CD4-positive, alpha-beta T cell treated with Interleukin-4 for 4 hours (primary cell): ENCODE data around the gene SWT1.
"Not testable (repeated sequence)": the region's sequence is repeated elsewhere in the genome, so short reads cannot be mapped to it uniquely, and the experiment has no call there.

Source experiments
- DNase-seq: peaks from one replicate; pipeline ENCODE4 v3.0.0-alpha.2; 2020

SWT1 gene

DNA sequence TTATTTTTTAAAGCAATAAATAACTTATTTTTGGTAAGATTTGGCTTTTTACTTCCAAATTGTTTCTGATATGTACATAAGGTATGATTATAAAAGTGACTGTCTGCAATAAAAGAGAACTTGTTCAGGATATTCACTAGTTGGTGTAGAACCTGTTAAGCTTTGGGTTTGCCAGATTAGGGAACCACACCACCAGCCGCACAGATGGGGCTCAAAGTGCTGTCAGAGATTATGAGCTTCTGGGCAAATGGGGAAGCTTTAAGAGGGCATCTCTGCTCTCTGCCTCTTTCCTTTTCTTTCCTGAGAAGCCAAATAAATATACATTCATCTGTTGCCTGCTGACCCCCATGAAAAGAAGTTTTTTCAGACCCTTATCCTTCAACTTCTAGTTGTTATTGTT is 134.7 kb downstream of the SWT1 start:
- DNase-seq = no peak

DNA sequence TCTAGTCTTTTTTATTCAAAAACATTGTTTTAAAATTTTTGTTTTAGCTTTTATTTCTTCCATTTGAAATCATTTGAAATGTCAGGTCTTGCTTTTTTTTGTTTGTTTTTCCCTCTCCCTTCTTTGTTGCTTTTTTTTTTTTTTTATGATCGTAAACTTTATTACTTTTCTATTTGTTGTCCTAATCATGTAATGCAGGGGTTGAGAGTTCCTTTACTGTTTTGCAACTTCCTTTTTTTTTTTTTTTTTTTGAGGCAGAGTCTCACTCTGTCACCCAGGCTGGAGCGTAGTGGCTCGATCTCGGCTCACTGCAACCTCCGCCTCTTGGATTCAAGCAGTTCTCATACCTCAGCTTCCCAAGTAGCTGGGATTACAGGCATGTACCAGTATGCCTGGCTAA is 135.3 kb downstream of the SWT1 start:
- DNase-seq = no peak

DNA sequence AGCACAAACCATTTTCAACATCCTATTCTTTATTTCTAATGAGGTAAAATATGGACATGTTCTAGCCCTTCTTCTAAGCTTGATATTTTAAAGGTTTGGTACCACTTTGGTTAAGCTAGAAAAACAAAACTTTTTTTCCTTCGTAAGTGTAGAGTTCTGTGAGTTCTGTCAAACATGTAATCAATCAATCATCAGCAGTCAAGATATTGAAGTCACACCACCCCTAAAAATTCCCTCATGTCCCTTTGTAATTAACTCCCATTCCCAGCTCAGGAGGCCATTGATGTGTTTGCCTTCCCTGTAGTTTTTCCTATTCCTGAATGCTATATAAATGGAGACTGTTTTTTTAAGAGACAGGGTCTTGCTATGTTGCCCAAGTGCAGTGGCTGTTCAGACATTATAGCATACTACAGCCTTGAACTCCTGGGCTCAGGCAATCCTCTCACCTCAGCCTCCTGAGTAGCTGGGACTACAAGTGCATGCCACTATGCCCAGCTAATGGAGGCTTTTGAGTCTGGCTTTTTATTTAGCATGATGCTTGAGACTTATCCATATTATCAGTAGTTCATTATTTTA is 137.1 kb downstream of the SWT1 start:
- no peak for DNase-seq

DNA sequence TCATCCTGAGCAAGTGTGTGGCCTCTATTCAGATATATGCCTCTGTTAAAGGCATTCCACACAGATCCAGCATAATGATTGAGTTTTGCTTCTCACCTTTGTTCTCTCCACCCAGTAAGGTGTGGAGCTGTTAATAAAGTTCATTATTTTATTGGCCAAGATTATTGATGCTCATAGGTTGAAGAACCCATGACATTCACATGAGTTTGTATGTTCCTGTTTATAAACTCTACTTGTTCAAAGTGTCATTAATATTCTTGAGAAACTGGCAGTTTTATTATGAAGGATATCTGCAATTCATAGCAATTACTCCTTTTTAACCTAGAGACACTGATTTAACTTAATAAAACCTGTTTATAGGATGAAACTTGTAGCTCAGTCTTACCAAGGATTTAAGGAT is 138.1 kb downstream of the SWT1 start:
- DNase-seq = no peak

DNA sequence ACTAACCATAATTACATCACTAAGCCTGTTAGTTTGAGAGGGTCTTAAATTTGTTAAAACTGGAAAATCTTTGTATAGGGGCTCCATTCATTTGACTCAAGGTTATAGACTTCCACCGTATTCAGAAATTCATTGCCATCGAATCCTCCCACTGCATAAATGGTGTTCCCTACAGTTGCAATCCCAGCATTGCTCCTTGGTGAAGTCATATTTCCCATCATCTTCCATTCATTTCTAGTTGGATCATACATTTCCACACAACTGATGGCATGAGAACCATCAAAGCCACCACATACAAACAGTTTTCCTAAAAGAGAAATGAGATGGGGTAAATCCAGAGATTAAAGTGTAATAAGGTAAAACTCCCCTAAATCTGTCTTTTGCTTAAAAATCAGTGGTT is 141.0 kb downstream of the SWT1 start:
- DNase-seq = no peak

DNA sequence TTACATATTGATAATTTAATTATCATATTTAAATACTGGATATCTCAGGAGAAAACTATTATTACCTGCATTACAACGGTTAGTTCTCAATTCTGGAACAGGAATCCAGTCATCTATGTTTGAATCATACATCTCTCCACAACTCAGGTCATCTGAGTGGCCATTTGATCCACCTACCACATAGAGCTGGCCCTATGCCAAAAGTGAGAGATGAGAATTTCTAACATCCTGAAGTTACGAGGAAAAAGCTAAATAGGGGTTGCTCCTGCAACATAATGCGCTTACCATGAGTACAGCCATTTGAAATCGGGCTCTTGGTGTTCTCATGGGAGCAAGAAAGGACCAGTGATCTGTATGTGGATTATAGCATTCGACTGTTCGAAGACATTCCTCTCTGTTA is 143.2 kb downstream of the SWT1 start:
- no peak for DNase-seq

DNA sequence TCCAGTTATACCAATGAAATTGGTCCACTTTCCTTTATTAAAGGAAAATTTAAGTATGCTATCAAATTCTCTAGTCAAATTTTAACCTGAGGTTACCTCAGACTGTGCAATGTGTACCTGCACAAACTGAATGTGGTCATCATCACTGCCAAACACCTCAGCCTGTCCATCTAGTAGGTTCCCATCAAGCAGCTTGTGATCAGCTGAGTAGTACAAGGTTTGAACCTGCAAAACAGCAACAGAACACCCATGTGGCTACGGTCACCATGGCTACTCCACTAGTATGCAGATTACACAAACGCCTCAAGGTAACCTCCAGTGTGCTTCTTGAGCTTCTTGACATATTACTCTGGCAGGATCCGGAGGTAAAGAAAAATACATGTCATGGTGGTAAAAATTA is 148.5 kb downstream of the SWT1 start:
- no peak for DNase-seq

DNA sequence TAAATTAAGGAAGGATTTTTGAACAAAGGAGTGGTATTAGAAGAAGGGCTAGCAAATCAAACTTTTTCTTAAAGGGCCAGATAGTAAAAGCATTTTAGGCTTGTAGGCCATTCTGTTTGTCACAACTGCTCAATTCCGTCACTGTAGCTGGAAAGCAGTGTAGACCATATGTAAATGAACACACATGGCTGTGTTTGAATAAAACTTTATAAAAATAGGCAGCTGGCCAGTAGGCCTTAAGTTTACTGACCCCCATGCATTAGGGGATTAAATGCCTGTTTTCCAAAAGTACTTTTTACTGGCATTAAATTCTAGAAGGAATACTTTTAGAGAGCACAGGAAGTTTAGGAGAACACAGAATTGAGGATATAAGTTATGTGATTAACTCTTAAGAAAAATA is 151.2 kb downstream of the SWT1 start:
- no peak for DNase-seq

DNA sequence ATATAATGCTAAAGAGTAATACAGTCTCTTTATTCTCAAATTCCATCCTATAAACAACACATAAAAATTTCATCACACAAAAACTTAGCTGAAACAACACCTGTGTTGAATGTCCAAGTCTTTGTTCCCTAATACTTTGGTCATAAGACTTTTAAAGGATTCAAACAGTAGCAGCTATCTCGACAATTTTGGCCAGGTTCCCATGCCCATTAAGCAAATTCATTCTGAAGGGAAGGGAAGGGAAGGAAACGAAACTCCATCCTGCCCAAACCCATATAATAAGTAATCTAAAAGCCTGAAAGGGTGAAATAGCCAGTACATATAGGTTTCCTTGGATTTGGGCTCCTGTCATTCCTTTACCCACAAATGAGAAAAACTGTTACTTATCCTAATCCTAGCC is 152.6 kb downstream of the SWT1 start:
- no peak for DNase-seq

DNA sequence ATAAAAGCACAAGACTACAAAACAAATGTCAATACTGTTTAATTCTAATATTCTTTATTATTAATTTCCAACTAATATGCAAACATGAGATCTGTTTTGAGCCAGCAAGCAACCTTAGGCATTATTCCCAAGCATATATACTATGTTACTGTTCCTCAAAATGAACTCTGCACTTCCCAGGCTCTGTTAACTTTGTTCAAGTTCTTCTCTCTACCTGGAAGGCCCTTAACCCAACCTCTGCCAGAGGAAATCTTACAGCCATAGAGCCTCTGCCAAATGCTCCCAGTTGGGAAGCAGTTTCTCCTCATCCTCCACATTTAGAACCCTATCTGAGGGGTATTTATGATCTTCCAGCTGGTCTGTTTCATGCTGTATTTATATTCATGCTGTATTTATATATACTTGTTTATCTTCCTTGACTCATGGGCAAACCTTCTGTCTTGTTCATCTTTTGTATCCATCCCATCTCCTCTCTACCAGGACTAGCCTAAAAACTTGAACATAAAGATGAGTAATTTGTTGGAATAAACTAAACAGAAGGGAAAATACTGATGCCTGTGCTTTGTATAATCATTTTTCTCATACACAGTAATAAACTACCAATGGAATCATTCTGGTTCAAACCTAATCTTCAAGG is 154.7 kb downstream of the SWT1 start:
- no peak for DNase-seq

DNA sequence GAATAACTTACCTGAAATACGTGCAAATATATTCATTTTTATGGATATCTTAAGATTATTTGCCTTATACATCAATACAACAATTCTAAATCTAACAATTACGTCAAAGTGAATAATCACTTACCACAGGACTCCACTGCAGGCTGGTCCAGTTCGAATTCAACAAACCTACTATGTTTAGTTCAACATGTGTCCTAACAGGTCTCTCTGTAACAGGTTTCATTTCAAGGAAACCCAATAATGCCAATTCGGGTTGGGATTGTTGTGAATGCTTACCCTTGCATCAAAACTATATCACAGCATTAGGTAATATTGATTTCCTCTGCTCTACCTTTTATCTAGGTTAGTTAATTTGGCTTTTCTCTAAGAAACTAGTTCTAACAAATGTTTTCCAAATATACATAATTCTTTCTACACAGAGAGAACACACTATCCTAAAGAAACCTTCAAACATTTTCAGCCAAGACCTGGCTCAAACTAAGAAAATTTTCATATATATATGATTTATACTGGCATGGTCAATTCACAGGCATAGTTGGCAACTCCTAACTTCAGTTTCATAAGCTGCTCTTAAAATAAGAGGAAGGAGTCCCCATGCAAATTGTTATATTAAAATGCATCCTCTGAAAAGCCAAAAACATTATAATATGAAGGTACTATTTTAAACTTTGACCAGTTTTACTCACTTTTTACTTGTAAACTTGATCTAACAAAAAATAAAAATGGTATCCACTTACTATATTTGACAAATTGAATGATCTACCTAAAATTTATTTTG is 155.6 kb downstream of the SWT1 start:
- no peak for DNase-seq

DNA sequence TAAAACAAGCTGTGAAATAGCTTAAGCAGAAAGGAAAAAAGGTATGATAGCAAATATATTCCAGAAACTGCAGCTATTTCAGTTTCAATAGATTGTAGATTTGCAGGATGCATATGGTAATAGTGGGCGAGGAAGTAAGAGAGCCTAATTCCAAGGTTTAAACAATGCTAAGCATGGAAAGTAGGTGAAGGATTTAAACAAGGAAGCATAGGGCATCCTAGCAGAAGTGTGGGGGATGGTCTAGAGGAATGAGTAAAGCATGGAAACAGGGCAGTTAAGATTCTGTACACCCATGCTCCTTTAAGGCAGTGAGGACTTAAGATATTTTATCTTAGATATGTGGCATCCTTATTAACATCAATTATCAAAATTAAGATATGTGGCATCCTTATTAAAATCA is 157.4 kb downstream of the SWT1 start:
- no peak for DNase-seq

DNA sequence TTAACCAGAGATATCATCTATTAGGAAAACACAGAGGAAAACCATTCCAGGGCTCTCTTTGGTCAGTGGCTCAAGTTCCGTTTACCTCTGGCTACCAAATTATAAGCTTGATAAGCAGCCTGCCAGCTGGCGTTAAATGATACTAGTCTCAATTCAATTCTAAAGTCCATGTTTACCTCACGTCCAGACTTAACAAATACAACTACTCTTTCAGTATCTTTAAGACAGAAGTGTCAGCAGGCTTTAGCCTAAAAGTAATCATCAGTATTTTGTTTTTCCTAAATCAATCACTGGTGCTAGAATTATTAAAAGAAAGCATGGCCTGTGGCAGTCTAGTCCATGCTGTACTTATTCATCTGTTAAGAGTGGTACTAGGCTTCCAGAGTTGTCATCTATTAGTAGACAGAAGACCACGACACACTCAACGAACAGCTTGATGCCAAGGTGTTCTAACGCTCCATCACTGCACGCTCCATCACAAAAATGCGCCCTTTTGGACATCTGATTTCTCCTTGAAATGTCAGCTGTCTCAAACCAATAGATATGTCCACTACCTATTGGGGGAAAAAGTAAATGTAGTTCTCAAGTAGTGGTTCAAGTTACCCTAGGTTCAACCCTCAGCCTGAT is 158.6 kb downstream of the SWT1 start:
- no peak for DNase-seq

DNA sequence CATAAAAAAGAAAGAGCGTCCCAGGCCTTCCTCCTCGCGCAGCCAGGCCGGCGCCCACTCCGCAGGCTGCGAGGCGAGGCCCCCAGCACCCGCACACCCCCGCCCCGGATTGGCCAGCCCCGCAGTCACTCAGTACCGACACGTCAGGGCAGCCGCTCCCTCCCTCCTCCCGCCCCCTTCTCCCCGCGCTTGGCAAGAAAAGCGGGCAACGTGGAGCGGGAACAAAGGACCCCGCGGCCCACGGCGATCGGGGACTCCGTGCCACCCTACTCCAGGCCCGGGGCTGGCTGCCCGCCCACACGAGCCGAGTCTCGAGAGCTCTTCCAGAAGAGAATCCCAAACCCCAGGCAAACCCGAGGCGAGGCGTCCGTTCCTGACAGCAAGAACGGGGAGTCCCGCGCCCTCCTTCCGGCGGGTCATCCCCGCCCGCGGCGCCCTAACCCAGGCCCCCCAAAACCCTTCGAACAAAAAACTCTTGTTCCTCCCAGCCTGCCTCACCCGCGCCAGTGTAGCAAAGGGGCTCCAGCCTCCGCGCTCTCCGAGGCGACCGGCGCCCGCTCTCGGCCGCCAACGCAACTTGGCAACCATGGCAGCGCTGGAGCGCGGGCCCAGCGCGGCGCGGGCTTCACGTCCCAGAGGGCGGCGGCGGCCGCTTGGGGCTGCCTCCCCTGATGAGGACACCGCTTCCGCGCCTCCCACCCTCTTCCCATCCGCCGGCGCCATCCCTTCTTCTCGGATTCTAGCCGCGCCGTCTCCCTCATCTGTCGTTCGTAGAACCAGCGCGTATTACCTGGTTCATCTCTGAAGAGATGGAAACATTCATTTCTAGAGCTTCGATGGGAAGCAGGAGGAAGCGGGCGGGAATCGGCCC is 159.4 kb downstream of the SWT1 start:
- DNase-seq = peak; percentile 91

DNA sequence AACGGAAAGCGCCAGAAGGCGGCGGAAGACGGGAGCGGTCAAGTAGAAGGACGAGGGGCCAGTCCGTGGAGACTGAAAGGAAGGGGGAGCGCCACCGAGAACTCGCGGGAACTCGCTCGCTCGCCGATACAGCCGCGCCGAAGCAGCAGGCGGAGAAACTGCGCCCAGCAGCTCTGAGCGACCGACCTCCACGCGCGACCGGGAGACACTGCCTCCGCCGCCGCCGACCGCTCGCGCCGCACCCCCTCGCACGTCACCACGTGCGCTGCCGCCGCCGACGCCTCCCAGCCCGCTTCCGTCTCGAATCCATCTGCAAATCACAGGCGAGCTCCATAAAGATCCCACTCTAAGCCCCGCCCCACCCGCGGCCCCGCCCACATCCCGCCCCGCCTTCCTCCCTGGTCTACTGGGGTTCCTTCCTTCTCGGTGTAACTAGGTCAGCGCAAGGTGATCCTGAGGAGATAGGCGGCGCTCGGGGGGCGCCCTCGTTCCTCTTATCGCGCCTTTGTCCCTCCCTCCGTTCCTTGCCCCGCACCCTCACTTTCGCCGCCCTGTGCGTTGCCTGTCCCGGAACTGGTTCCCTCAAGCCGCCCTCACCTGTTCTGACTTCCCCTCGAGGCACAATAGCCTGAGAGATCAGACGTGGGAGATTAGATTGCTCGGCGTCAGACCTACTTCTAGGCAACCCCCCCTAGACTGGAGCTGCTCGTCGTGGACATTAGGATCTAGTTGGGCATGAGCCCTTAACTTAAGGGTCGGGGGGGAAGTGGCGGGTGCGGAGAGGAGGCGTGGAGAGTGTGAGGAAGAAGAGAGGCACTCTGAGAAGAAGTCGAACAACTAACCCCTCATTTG is 160.3 kb downstream of the SWT1 start, which contains the start of gene IVNS1ABP:
Gene IVNS1ABP (minus strand): TSS at position 210 of the 852 bp plus-strand sequence. CDS start 7,750 bp downstream, outside the sequence.
- peak; percentile 98 for DNase-seq

DNA sequence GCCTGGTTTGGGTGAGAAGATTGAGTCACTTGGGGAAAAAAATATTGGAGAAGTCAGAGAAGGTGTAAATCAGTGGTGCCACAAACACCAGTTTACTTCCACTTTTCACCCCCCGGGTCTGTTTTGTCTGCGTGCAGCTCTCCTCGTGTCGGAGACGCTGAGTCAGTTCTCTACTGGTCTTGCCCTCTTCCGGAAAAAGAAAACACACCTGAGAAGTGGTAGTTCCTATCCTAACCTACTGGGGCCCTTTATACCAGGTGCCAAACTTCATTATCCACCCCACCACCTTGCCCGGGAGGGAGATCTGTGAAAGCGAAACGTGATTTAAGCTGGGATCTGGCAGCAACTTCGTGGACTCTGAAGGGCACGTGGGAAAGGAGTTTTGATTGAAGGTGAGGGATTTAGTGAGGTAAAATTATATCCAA is 160.9 kb downstream of the SWT1 start:
- peak; percentile 95 for DNase-seq

DNA sequence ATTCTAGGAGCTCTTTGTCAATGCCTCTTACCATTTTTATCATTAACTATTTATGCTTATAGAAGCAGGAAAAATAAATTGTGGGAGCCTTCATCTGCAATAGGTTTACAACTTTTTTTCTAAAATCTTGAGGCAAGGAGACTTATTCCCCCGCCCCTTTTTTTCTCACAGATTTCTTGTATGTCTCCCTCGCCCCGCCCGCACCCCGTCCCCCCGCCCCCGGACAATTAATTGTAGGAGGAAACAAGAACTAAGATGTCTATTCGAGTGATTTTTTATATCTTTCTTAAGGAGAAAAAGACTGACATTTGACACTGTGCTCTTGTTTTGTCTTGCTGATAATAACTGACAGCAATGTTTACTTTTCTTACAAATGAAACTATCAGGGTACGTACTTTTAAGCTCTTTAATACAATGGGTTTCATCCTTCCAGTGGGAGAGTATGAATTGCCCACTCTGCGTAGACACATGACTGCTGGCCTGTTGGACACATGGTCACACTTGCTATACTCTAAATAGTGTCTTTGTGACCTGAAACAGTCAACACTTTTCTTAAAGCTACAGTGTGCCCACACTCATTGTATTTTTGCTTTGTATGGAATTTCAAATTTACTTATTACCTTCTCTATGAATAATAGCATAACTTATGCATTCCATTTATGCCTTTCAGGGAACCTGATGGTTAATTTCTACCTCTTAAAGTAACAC is 161.6 kb downstream of the SWT1 start:
- no peak for DNase-seq

DNA sequence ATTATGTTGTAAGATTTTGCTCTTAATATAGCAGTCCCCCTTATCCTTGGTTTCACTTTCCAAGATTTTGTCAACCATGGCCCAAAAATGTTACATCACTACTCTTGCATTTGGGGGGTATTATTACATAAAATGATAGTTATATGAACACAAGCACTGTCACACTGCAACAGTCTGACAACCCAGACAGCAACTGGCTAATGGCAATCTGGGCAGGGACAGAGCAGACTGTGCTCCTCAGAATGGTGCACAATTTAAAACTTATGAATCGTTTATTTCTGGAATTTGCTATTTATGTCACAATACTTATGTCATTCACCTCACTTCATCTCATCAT is 162.1 kb downstream of the SWT1 start:
- DNase-seq = no peak

DNA sequence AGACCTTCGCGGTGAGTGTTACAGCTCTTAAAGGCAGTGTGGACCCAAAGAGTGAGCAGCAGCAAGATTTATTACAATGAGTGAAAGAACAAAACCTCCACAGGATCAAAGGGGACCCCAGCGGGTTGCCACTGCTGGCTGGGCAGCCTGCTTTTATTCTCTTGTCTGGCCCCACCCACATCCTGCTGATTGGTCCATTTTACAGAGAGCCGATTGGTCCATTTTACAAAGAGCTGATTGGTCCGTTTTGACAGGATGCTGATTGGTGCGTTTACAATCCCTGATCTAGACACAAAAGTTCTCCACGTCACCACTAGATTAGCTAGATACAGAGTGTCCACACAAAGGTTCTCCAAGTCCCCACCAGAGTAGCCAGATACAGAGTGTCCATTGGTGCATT is 164.1 kb downstream of the SWT1 start:
- DNase-seq = not testable (repeated sequence)

DNA sequence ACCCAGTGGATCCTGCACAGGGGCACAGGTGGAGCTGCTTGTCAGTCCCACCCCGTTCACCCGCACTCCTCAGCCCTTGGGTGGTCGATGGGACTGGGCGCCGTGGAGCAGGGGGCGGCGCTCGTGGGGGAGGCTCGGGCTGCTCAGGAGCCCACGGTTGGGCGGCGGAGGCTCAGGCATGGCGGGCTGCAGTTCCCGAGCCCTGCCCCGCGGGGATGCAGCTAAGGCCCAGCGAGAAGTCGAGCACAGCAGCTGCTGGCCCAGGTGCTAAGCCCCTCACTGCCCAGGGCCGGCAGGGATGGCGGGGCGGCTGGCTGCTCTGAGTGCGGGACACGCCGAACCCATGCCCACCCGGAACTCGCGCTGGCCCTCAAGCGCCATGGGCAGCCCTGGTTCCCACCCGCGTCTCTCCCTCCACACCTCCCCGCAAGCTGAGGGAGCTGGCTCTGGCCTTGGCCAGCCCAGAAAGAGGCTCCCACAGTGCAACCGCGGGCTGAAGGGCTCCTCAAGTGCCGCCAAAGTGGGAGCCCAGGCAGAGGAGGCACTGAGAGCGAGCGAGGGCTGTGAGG is 164.8 kb downstream of the SWT1 start:
- DNase-seq = not testable (repeated sequence)

DNA sequence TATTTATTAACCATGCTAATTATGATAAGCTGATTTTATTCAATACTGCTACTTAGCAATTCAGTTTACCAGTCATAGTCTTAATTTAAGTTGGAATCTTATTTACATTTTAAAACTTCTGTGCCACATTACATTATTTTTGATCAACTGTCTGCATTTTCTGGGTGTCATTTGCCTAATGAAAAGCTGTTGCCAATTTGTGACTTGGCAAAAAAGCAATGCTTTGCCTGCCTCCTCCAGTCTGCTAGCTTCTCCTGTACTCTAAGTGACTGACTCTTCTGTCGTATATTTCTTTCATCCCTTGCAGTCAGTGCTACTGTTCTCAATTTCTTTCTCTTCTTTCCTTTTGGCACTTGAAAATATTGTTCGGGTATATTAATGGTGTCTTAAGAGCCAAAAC is 165.7 kb downstream of the SWT1 start:
- no peak for DNase-seq
